OCI-LY3 (cell line): ENCODE measurements around the gene CCDC183.

ENCODE experiments used
- H2AFZ ChIP-seq: fragments of 200-600, 300-600 bp; shearing (Covaris generic); 2 replicates; pipeline ENCODE4 v1.6.0; 2014; ENCODE audit warnings: antibody characterized with exemption, low read depth, low read length
- H3K27ac ChIP-seq: fragments of 200-600, 300-600 bp; sonication (generic); 2 replicates; pipeline ENCODE4 v1.5.1; 2014; ENCODE audit warnings: mild to moderate bottlenecking, low read length, moderate library complexity, mixed read lengths
- H3K27me3 ChIP-seq: fragments of 200-600, 300-600 bp; sonication (generic); 2 replicates; pipeline ENCODE4 v1.6.1; 2014; ENCODE audit warnings: low read depth, low read length, mixed read lengths
- H3K36me3 ChIP-seq: fragments of 200-600, 300-600 bp; sonication (generic); replicated peaks from 2 replicates; pipeline ENCODE3; 2014; ENCODE audit warnings: low read depth, low read length, mixed read lengths
- H3K4me1 ChIP-seq: fragments of 300-600, 200-600 bp; sonication (generic); 2 replicates; pipeline ENCODE4 v1.6.1; 2014; ENCODE audit warnings: low read length, mixed read lengths
- H3K4me2 ChIP-seq: fragments of 200-600, 300-600 bp; sonication (generic); 2 replicates; pipeline ENCODE4 v1.6.1; 2014; ENCODE audit warnings: low read length, mixed read lengths
- H3K4me3 ChIP-seq: fragments of 300-600, 200-600 bp; sonication (generic); 2 replicates; pipeline ENCODE4 v1.5.1; 2014; ENCODE audit warnings: antibody characterized with exemption, mild to moderate bottlenecking, low read length, moderate library complexity
- H3K79me2 ChIP-seq: fragments of 300-600, 200-600 bp; shearing (Covaris generic); 2 replicates; pipeline ENCODE4 v1.6.1; 2014; ENCODE audit warnings: mild to moderate bottlenecking, low read length, mixed read lengths
- H3K9ac ChIP-seq: fragments of 300-600, 200-600 bp; shearing (Covaris generic); 2 replicates; pipeline ENCODE4 v1.6.0; 2014; ENCODE audit warnings: mild to moderate bottlenecking, low read length, moderate library complexity
- H3K9me3 ChIP-seq: fragments of 200-600, 300-600 bp; shearing (Covaris generic); 2 replicates; pipeline ENCODE4 v1.6.1; 2014; ENCODE audit warnings: low read length, mixed read lengths; ENCODE audit not compliant: insufficient read depth
- H4K20me1 ChIP-seq: fragments of 200-600, 300-600 bp; sonication (generic); 2 replicates; pipeline ENCODE4 v1.6.1; 2016; ENCODE audit warnings: low read length, mixed read lengths; ENCODE audit not compliant: insufficient read depth
- EZH2phosphoT487 ChIP-seq: fragments of 200-600 bp; shearing (Covaris generic); IDR thresholded peaks from 2 replicates; pipeline ENCODE4 v1.6.1; 2018; ENCODE audit warnings: antibody characterized with exemption, mixed run types, low read depth
- TF ChIP-seq, protein P1 (sequence below): fragments of 200-600, 300-600 bp; sonication (generic); IDR thresholded peaks from 2 replicates; pipeline ENCODE4 v1.5.1; 2014; ENCODE audit warnings: antibody characterized with exemption, low read length, low read depth

The CCDC183 gene

DNA sequence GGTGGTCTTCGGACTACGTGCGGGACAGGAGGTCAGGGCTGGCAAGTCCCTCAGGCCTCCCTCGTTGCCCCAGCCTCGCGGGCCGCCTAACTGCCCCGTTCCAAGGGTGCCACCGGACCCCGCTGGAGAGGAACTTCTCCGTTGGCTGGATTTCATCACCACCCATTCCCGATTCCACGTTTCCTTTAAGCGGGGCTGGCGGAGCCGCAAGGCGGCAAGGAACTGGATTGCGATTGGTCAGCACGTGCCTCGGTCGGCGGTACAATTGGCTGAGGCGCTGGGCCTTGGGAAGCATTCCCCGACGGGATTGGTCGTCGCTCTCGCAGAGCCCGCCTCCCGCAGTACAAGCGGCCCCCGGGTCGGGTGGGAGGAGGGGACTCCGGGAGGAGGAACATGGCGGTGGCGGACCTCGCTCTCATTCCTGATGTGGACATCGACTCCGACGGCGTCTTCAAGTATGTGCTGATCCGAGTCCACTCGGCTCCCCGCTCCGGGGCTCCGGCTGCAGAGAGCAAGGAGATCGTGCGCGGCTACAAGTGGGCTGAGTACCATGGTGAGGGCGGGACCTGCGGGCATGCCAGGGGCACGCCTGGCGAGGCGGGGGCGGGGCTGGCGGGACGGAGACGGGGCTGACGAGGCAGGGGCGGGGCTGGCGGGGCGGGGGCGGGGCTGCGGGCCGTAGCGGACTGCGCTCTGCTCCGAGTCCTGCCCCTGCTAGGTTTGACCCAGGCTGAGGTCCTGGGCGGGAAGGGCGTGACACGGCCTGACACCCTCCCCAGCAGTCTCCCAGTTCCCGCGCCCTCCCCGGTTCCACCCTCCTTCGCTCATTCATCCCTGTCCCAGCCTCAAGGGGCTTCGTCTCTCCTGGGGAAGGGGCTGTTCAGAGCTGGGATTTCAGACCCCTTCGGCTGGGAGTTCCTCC lies 53.2 kb downstream of the CCDC183 start, which contains the start of gene PHPT1:
Gene PHPT1, plus strand, starts transcription at position 372 of the 922 bp plus-strand sequence. Its CDS starts 22 bp downstream, at position 394.
- peak within 1 kb of the TSS; percentile 75; the same call in 1 of the 2 replicates for H2AFZ ChIP-seq
- H3K9me3 ChIP-seq, result no peaks in the 10 kb centered on the region
- H4K20me1 ChIP-seq, result peaks cover 10% of the 10 kb centered on the region
- H3K79me2 ChIP-seq, result no peaks in the 10 kb centered on the region
- peak within 1 kb of the TSS; percentile 89 for H3K9ac ChIP-seq
- no peaks in the 10 kb centered on the region for H3K27me3 ChIP-seq
- H3K4me2 ChIP-seq, result peak within 1 kb of the TSS; percentile 95
- peak within 1 kb of the TSS; percentile 82 for H3K4me3 ChIP-seq
- TF ChIP-seq, protein P1, sequence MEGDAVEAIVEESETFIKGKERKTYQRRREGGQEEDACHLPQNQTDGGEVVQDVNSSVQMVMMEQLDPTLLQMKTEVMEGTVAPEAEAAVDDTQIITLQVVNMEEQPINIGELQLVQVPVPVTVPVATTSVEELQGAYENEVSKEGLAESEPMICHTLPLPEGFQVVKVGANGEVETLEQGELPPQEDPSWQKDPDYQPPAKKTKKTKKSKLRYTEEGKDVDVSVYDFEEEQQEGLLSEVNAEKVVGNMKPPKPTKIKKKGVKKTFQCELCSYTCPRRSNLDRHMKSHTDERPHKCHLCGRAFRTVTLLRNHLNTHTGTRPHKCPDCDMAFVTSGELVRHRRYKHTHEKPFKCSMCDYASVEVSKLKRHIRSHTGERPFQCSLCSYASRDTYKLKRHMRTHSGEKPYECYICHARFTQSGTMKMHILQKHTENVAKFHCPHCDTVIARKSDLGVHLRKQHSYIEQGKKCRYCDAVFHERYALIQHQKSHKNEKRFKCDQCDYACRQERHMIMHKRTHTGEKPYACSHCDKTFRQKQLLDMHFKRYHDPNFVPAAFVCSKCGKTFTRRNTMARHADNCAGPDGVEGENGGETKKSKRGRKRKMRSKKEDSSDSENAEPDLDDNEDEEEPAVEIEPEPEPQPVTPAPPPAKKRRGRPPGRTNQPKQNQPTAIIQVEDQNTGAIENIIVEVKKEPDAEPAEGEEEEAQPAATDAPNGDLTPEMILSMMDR, result no peak
- no peak for TF ChIP-seq EZH2phosphoT487
- peaks cover 11% of the 10 kb centered on the region; the same call in 1 of the 2 replicates for H3K4me1 ChIP-seq
- H3K27ac ChIP-seq, result peak within 1 kb of the TSS; percentile 73
- H3K36me3 ChIP-seq, result no peaks in the 10 kb centered on the region

DNA sequence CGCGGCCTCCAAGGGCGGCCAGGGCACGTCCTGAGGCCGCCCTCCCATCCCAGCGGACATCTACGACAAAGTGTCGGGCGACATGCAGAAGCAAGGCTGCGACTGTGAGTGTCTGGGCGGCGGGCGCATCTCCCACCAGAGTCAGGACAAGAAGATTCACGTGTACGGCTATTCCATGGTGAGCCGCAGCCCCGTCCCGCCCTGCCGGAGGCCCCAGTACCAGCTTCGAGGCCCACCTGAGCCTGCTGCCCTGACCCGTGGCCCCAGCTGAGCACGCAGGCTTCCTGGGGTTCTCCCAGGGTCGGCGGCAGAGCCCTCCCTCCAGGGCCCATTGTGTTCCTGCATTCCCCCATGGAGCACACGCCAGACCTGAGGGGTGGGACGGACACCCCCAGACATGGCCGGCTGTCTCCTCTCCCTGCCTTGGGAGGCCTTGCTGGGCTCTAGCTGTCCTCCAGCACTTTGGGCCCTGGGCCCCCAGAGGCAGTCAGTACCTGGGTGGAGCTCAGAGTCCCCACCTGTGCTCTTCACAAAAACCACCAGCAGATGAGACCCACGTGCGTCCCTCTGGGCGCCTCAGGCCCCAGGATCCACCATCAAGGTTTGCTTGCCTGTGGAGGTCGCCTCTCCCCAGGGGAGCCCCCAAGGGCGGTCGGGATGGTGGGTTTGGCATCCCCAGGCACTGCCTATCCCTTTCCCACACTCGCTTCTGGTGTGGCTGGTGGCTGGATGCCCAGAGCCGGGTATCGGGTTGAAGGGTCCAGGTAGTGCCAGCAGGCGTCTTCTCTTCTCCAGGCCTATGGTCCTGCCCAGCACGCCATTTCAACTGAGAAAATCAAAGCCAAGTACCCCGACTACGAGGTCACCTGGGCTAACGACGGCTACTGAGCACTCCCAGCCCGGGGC lies 54.1 kb downstream of the CCDC183 start:
- peak overlapping the region; percentile 51 for H3K9ac ChIP-seq

DNA sequence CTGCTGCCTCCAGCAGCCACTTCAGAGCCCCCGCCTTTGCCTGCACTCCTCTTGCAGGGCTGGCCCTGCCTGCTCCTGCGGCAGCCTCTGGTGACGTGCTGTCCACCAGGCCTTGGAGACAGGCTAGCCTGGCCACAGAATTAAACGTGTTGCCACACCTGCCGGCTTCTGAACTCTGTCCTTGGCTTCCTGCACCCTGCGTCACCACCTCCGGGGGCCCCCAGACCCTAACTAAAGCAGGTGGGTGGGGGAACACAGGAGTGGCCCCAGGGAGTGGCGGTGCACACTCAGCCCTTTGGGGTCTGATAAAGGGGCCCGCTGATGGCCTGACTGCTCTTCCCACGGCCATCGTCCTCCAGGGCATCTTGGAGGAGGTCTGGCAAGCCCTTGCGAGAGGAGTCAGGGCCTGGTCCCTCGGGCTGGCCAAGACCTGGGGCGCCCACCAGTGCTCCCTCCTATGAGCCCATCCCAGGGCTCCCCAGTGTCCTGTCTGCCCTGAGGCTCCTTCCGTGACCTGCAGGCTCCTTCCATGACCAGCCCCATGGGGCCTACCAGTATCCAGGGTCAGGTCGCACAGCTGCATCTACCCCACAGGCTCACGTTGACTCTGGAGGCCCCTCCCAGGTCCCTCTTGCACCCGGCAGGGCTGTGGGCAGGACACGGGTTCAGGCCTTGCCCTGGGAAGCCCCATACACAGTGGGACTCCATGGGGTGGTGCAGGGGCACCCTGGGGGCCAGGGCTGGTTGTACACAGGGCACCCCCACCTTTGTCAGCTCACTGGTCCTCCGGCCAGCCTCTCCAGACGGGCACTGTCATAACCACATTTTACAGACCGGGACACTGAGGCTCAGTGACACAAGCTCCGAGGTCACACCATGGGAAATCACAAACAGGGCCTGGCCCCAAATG lies 55.0 kb downstream of the CCDC183 start:
- H3K9ac ChIP-seq, result no peak overlapping the region

More for the DNA sequence above, 54.1 kb downstream of the CCDC183 start:
- H4K20me1 ChIP-seq, result peaks cover 10% of the 10 kb centered on the region
- no peak overlapping the region for H2AFZ ChIP-seq
- H3K4me1 ChIP-seq, result peaks cover 11% of the 10 kb centered on the region; the same call in 1 of the 2 replicates
- H3K27me3 ChIP-seq, result no peaks in the 10 kb centered on the region
- H3K27ac ChIP-seq, result no peak overlapping the region
- no peaks in the 10 kb centered on the region for H3K79me2 ChIP-seq
- TF ChIP-seq EZH2phosphoT487, result no peak
- TF ChIP-seq, protein P1, result no peak
- H3K4me3 ChIP-seq, result peak overlapping the region; percentile 82
- H3K9me3 ChIP-seq, result no peaks in the 10 kb centered on the region
- peak overlapping the region; percentile 91 for H3K4me2 ChIP-seq
- H3K36me3 ChIP-seq, result no peaks in the 10 kb centered on the region

More for the DNA sequence above, 55.0 kb downstream of the CCDC183 start:
- Histone ChIP-seq H4K20me1 (peaks cover 10% of the 10 kb centered on the region), H3K4me1 (peaks cover 11% of the 10 kb centered on the region; the same call in 1 of the 2 replicates), H3K27me3 (no peaks in the 10 kb centered on the region), H3K9me3 (no peaks in the 10 kb centered on the region), H2AFZ (no peak overlapping the region), H3K4me2 (no peak overlapping the region), H3K79me2 (no peaks in the 10 kb centered on the region), H3K27ac (no peak overlapping the region), H3K4me3 (no peak overlapping the region), H3K36me3 (no peaks in the 10 kb centered on the region)
- no peak for TF ChIP-seq EZH2phosphoT487
- TF ChIP-seq, protein P1, result no peak
